HCT116 (cell line): ENCODE data around the gene CHRNA9.

Experiments used
- ATF3 ChIP-seq: IDR thresholded peaks from 2 replicates; pipeline ENCODE4 v1.6.1; 2012
- CTCF ChIP-seq, 3 experiments: fragments of 200-600 bp in 1 of 3; sonication (generic) in 1 of 3; IDR thresholded peaks in 2 of 3; conservative IDR thresholded peaks in 1 of 3; 2 replicates each; pipeline ENCODE4 v1.5.1; 2012 to 2017; ENCODE audit warnings: low read depth in 2 of 3, low read length in 2 of 3, antibody characterized with exemption in 1 of 3, borderline replicate concordance in 1 of 3, control low read depth in 1 of 3, mild to moderate bottlenecking in 1 of 3, mixed read lengths in 1 of 3, mixed run types in 1 of 3, moderate library complexity in 1 of 3; ENCODE audit not compliant: insufficient read depth in 1 of 3
- ELF1 ChIP-seq: IDR thresholded peaks from 2 replicates; pipeline ENCODE4 v1.6.1; 2012; ENCODE audit warnings: low read depth, borderline replicate concordance
- EZH2 ChIP-seq: fragments of 200-600 bp; sonication (generic); IDR thresholded peaks from 2 replicates; pipeline ENCODE4 v1.6.1; 2017; ENCODE audit warnings: antibody characterized with exemption, mixed run types
- MAX ChIP-seq: IDR thresholded peaks from 2 replicates; pipeline ENCODE4 v1.6.1; 2012
- POLR2AphosphoS5 ChIP-seq: IDR thresholded peaks from 2 replicates; pipeline ENCODE4 v1.6.1; 2011; ENCODE audit warnings: mild to moderate bottlenecking, low read depth, low read length, moderate library complexity
- RAD21 ChIP-seq: IDR thresholded peaks from 2 replicates; pipeline ENCODE4 v1.6.1; 2012; ENCODE audit warnings: low read depth, mild to moderate bottlenecking
- REST ChIP-seq: IDR thresholded peaks from 2 replicates; pipeline ENCODE4 v1.6.1; 2012; ENCODE audit warnings: low read depth
- SIN3A ChIP-seq: IDR thresholded peaks from 2 replicates; pipeline ENCODE4 v1.6.1; 2012; ENCODE audit warnings: low read depth
- YY1 ChIP-seq: IDR thresholded peaks from 2 replicates; pipeline ENCODE4 v1.6.1; 2011; ENCODE audit warnings: low read length, low read depth, moderate library complexity, mild to moderate bottlenecking; ENCODE audit not compliant: insufficient replicate concordance; ENCODE audit errors: extremely low read depth
- ZFX ChIP-seq: fragments of 450-650 bp; IDR thresholded peaks from 2 replicates; pipeline ENCODE4 v1.6.1; 2017

GRCh38 chr4:40328383-40328782 is 6.8 kb upstream of the CHRNA9 start:
- TF ChIP-seq CTCF (IDR thresholded peaks at IDR 0.05 in 2 of 3, conservative IDR thresholded peaks at IDR 0.05 in 1 of 3; ENCODE audit: borderline replicate concordance in 1 of 3, insufficient read depth in 1 of 3, low read depth in 2 of 3, low read length in 2 of 3) (no peak), EZH2 (no peak), ELF1 (no peak), REST (no peak), YY1 (no peak), POLR2AphosphoS5 (no peak), SIN3A (no peak), ATF3 (no peak), MAX (no peak), ZFX (no peak), RAD21 (no peak)
